SK-N-MC (cell line): Measurements from ENCODE around the gene PLEKHG5.

Experiments used
- EZH2 ChIP-seq: fragments of 200-600 bp; sonication (generic); IDR thresholded peaks from one replicate; pipeline ENCODE4 v1.6.1; 2017; ENCODE audit warnings: antibody characterized with exemption
- POLR2AphosphoS5 ChIP-seq: IDR thresholded peaks from 2 replicates; pipeline ENCODE4 v1.6.1; 2012; ENCODE audit warnings: mild to moderate bottlenecking, low read depth, low read length, borderline replicate concordance

GRCh38 chr1:6506210-6507036 lies 15.0 kb upstream of the PLEKHG5 start:
- TF ChIP-seq EZH2: no peak
- no peak for TF ChIP-seq POLR2AphosphoS5
